C4-2B (cell line): ENCODE data around the gene GALNT10.

Experiments
- H3K27ac ChIP-seq: fragments of 450-650 bp; 2 replicates; pipeline ENCODE4 v1.5.1; 2017
- CTCF ChIP-seq: fragments of 450-650 bp; conservative IDR thresholded peaks from 2 replicates; pipeline ENCODE4 v1.5.1; 2017; ENCODE audit warnings: mild to moderate bottlenecking
- ZFX ChIP-seq: fragments of 450-650 bp; IDR thresholded peaks from 2 replicates; pipeline ENCODE4 v1.6.1; 2017

Gene GALNT10

GRCh38 chr5:154333016-154333415 is 142.5 kb downstream of the GALNT10 start:
- H3K27ac ChIP-seq = no peak overlapping the region
- TF ChIP-seq CTCF (no peak), ZFX (no peak)

- TF ChIP-seq ZFX = no peak
- TF ChIP-seq CTCF = no peak
- no peak overlapping the region for H3K27ac ChIP-seq
These were observed 144.0 kb downstream of the GALNT10 start for GRCh38 chr5:154334406-154335064.

- TF ChIP-seq ZFX (no peak), CTCF (no peak)
- H3K27ac ChIP-seq = no peak overlapping the region
These were observed 144.5 kb downstream of the GALNT10 start for GRCh38 chr5:154335065-154335448.

DNA sequence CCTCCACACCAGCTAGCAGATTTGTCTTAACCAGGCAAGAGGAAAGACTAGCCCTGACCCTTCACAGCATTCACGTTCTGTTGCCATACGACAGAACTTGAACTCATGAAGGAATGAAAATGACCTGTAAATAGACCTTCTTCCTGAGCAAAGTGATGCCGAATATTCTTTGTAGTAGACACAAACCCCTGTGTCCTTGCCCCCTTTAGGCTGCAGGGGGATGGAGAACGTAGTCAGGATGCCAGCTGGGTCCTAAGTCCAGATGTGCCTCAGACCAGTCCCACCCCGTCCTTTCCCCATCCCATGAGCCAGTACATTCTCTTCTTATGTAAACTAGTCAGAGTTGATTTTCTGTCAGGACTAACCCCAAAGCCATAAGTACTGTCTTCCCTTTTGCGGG is 151.1 kb downstream of the GALNT10 start:
- H3K27ac ChIP-seq = no peak overlapping the region
- TF ChIP-seq CTCF = no peak
- TF ChIP-seq ZFX = no peak

DNA sequence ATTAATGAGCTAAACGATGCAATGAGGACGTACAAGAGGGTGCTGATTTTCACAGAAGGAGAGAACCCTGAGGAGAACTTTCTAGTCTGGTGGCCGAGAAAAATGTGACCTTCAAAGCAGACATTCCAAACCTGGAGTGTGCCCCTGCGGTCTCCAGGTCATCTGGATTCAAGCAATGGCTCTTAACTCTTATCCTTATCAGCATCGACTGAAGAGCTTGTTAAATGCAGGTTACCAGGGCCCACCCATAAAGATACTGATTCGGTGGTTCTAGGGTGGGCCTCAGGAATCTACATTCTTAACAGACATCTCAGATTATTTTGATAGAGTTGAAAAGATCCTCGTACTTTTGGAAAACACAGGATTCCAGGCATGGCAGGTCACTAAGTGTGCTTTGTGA is 151.7 kb downstream of the GALNT10 start:
- no peak overlapping the region for H3K27ac ChIP-seq
- TF ChIP-seq ZFX (no peak), CTCF (no peak)

- H3K27ac ChIP-seq = no peak overlapping the region
These were observed 152.4 kb downstream of the GALNT10 start for GRCh38 chr5:154342963-154343362.

DNA sequence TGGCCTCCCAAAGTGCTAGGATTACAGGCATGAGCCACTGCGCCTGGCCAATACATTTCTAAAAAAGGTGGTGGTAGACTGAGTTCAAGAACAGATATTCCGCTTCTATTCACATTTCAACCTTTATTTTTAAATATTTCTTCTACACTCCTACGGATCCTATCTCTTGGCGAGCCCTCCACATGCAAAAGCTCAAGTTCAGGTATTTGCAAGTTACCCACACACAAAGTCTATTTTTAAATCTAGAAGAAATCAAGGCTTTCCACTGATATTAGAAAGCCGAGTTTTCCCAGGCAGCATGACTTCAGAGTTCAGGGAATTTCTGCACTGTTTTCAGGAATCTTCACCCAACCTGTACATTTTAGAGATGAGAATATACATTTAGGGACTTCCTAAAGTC is 153.9 kb downstream of the GALNT10 start:
- no peak overlapping the region for H3K27ac ChIP-seq
- TF ChIP-seq CTCF = no peak
- no peak for TF ChIP-seq ZFX

More at GRCh38 chr5:154342963-154343362, 152.4 kb downstream of the GALNT10 start:
- no peak for TF ChIP-seq ZFX
- no peak for TF ChIP-seq CTCF
